Activated CD4-positive, alpha-beta T cell treated with anti-CD3 and anti-CD28 coated beads for 4 hours (primary cell): Measurements from ENCODE around the gene CD99L2.
"Not testable (repeated sequence)": the region's sequence is repeated elsewhere in the genome, so short reads cannot be mapped to it uniquely, and the experiment has no call there.

Source experiments
- DNase-seq, 2 donors: peaks; one replicate each; pipeline ENCODE4 v3.0.0-alpha.2; 2020

Gene CD99L2

GRCh38 chrX:150849996-150850720 is 48.3 kb downstream of the CD99L2 start:
- no peak for DNase-seq

- DNase-seq: no peak
These were observed 49.0 kb downstream of the CD99L2 start for GRCh38 chrX:150849486-150849885.

DNA sequence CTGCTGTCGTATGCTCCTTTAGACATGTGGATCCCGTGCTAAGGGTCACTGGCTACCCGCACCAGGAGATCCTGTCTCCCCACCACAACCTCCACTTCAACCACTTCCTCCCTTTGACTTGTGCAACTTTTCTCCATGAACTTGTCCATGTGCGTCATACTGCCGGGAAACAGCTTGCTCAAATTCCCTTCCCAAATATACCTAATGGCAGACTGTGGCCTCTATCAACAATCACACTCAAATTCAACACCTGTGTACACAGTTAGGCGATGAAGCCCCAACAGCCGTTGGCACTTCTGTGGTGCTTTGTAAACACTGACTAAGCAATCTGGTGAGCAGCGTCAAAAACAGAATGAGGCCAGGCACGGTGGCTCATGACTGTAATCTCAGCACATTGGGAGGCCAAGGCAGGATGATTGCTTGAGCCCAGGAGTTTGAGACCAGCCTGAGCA is 49.5 kb downstream of the CD99L2 start:
- no peak for DNase-seq

DNA sequence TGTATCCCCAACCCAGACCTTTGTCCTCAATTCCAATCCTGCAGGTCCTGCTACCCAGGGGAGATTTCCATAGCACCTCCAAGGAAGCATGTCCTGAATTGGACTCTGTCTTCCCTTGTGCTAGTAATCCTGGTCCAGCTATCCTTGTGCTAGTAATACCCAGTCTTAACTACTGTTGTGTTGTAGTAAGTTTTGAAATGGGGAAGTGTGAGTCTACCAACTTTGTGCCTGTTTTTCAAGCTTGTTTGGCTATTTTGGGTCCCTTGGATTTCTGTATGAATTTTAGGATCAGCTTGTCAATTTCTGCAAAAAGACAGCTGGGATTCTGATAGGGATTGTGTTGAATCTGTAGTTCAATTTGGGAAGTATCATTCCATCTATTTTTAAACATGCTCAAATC is 51.4 kb downstream of the CD99L2 start:
- DNase-seq: no peak

- DNase-seq: no peak
These were observed 52.3 kb downstream of the CD99L2 start for GRCh38 chrX:150846130-150846529.

DNA sequence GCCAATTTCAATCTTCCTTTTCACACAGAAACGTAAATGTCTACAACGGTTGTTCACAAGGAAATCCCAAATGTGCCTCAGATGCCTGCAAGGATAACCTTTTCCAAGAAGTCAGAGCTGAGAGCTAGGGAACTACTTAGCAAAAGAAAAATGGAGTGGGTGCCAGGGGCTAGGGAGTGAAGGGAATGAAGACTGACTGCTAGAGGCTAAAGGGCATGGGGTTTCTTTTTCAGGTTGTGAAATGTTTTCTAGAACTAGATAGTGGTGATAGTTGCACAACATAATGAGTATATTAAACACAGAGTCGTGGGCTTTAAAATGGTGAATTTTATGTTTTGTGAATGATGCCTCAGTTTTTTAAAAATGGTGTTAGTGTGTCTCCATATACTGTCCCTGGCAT is 53.4 kb downstream of the CD99L2 start:
- DNase-seq: no peak

- no peak for DNase-seq
These were observed 54.5 kb downstream of the CD99L2 start for GRCh38 chrX:150844016-150844415.

GRCh38 chrX:150842198-150842685 is 56.2 kb downstream of the CD99L2 start:
- DNase-seq: no peak

- no peak for DNase-seq
These were observed 56.8 kb downstream of the CD99L2 start for GRCh38 chrX:150841456-150842197.

DNA sequence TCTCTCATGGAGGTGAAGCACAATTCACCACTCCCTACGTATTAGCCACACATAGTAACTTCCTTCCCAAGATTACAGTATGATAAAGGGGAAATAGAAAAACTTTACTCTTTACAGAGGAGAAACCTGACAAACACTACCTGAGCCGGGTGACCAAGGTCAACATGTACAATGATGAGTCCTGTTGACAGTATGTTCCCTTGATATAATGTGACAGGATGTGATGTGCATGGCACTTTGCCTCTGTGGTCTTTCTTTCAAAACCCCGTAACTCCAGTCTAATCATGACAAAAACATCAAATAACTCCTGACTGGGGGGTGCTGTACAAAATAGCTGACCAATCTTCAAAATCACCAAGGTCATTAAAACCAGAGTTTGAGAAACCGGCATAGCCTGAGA is 60.6 kb downstream of the CD99L2 start:
- DNase-seq: no peak

DNA sequence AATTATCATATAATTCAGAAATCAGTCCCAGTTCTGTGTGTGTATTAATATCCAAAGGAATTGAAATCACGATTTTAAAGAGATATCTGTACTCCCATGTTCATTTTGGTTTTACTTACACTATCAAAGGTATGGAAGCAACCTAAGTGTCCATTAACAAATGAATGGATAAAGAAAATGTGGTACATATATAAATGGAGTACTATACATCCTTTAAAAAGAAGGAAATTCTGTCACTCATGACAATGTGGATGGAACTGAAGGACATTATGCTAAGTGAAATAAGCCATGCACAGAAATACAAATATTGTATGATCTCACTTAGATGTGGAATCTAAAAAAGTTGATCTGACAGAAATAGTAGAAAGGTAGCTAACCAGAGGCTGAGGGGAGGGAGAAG is 63.8 kb downstream of the CD99L2 start:
- DNase-seq: no peak

- no peak for DNase-seq
These were observed 64.9 kb downstream of the CD99L2 start for GRCh38 chrX:150833454-150834056.

- no peak for DNase-seq
These were observed 66.6 kb downstream of the CD99L2 start for GRCh38 chrX:150831863-150832262.

- DNase-seq: no peak
These were observed 69.7 kb downstream of the CD99L2 start for GRCh38 chrX:150828785-150829184.

GRCh38 chrX:150824352-150824751 is 74.1 kb downstream of the CD99L2 start:
- DNase-seq: not testable (repeated sequence)

DNA sequence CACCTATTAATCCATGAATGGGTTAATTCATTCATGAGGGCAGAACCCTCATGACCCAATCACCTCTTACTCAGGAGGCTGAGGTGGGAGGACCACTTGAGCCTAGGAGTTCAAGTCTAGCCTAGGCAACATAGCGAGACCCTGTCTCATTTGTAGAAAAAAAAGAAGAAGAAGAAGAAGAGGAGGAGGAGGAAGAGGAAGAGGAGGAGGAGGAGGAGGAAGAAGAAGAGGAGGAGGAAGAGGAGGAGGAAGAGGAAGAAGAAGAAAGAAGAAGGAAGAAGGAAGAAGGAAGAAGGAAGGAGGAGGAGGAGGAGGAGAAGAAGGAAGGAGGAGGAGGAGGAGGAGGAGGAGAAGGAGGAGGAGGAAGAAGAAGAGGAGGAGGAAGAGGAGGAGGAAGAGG is 74.6 kb downstream of the CD99L2 start:
- not testable (repeated sequence) for DNase-seq

DNA sequence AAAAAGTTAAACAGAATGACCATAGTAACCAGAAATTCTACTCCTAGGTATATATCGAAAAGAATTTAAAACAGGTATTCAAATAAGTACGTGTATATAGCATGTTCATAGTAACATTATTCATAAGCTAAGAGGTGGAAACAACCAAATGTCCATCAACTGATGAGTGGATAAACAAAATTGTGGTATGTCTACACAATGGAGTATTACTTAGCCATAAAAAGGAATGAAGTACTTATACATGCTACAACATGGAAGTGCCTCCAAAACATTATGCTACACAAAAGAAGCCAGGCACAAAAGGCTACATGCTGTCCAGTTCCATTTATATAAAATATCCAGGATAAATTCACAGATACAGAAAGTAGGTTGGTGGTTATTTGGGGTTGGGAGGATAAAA is 76.5 kb downstream of the CD99L2 start:
- no peak for DNase-seq

- DNase-seq: no peak
These were observed 84.5 kb downstream of the CD99L2 start for GRCh38 chrX:150813922-150814321.

GRCh38 chrX:150806827-150807226 is 91.6 kb downstream of the CD99L2 start:
- DNase-seq: no peak

GRCh38 chrX:150805736-150806135 is 92.7 kb downstream of the CD99L2 start:
- no peak for DNase-seq

GRCh38 chrX:150792949-150793527 is 105.4 kb downstream of the CD99L2 start:
- DNase-seq: no peak

GRCh38 chrX:150790021-150790420 is 108.4 kb downstream of the CD99L2 start:
- DNase-seq: no peak

GRCh38 chrX:150781677-150782076 is 116.8 kb downstream of the CD99L2 start:
- no peak for DNase-seq
